PFSK-1 (cell line): ENCODE measurements around the gene ZNF525.

ENCODE experiments used
- POLR2AphosphoS5 ChIP-seq: IDR thresholded peaks from 2 replicates; pipeline ENCODE4 v1.6.1; 2012; ENCODE audit warnings: low read depth, mild to moderate bottlenecking, control low read depth, low read length, moderate library complexity
- TAF1 ChIP-seq: IDR thresholded peaks from 2 replicates; pipeline ENCODE4 v1.6.1; 2012; ENCODE audit warnings: low read length, control low read depth, borderline replicate concordance; ENCODE audit not compliant: insufficient read depth

GRCh38 chr19:53389978-53390377 lies 24.5 kb downstream of the ZNF525 start:
- TF ChIP-seq POLR2AphosphoS5 (no peak), TAF1 (no peak)
